Thymus (tissue), 11 donors: ENCODE data around the gene FAM20C. TPM values are rescaled to one million over a fixed set of nuclear protein-coding genes. Genes with fewer than 3 reads are reported as not detected.

Experiments
- DNase-seq, 9 donors: peaks; one replicate each; pipeline ENCODE4 v3.0.0-alpha.2; 2013; ENCODE audit warnings: low spot score in 9 of 9, low read depth in 6 of 9, missing footprints in 1 of 9
- H3K27ac ChIP-seq, 2 donors: one replicate each; pipeline ENCODE4 v1.5.1; 2013; ENCODE audit warnings: control low read depth in 1 of 2, low read depth in 1 of 2, low read length in 1 of 2, mild to moderate bottlenecking in 1 of 2, moderate library complexity in 1 of 2
- H3K27me3 ChIP-seq, 2 donors: one replicate each; pipeline ENCODE4 v1.5.1; 2013; ENCODE audit warnings: low read length in 1 of 2; ENCODE audit not compliant: control insufficient read depth in 2 of 2, insufficient read depth in 1 of 2
- H3K36me3 ChIP-seq, 2 donors: one replicate each; pipeline ENCODE4 v1.5.1; 2013; ENCODE audit warnings: low read length in 1 of 2, mild to moderate bottlenecking in 1 of 2, moderate library complexity in 1 of 2; ENCODE audit not compliant: control insufficient read depth in 2 of 2, insufficient read depth in 2 of 2
- H3K4me1 ChIP-seq, 2 donors: one replicate each; pipeline ENCODE4 v1.5.1; 2013; ENCODE audit warnings: low read length in 2 of 2; ENCODE audit not compliant: control insufficient read depth in 2 of 2, insufficient read depth in 2 of 2
- H3K4me3 ChIP-seq, 2 donors: one replicate each; pipeline ENCODE4 v1.5.1; 2013; ENCODE audit warnings: low read length in 2 of 2, control low read depth in 1 of 2, mild to moderate bottlenecking in 1 of 2
- H3K9me3 ChIP-seq, 2 donors: one replicate each; pipeline ENCODE4 v1.5.1; 2013; ENCODE audit warnings: low read length in 1 of 2, mild to moderate bottlenecking in 1 of 2; ENCODE audit not compliant: control insufficient read depth in 2 of 2, insufficient read depth in 1 of 2
- WGBS: extraction: QIAGEN DNeasy Blood & Tissue Kit; methylation state at CpG from one replicate; pipeline ENCODE4 v1.1.7; 2013; 5-methylcytosine and 5-hydroxymethylcytosine counted together
- polyA plus RNA-seq: library from polyadenylated mRNA; stranded (reverse); fragments of 200-250 nt; gene quantifications from one replicate; pipeline ENCODE4 v1.2.3, GENCODE V29; 2013
- total RNA-seq: library from RNA; stranded (reverse); fragments of 120-200 nt; gene quantifications from one replicate; pipeline ENCODE4 v1.2.4, GENCODE V29; 2013
- donor health status: healthy.

Gene FAM20C
- total and polyA plus RNA-seq, 2 donors: 2.4 to 16.5 TPM

DNA sequence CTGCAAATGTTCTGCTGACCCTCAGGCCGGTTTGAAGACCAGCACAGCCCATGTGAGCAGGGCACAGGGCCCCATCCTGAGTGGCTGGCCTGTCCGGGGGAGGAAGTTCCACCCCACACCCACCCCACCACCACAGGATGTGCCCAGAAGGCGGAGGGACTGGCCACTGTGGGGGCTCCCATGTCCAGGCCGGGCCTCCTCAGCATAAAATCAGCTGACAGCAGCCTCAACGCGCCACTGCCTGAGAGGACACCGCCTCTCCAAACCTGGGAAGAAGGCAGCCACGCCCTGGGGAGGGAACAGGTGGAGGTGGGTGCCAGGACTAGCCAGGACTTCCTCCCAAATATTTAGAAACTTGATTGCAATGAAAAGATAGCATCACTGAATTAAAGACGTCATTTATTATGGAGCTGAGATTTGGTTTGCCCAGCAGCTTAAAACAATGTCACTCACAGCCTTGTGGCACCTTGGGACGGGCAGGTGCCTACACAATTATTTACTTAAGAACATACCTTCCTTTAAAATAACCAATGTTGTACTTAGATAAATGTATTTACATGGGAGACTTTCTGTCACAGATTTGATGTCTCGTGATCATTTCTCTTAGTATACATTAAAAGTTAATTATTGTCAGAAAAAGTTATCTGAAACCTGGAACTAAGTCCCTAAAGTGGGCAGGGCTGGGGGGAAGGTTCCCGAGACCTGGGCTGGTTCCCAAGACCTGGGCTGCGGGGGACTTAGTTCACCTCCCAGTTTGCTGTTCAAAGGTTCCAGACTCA, 27.3 kb upstream of the FAM20C start:
- H3K4me1 ChIP-seq: peaks cover 0 to 2% of the 10 kb centered on the region in 2 donors
- H3K27me3 ChIP-seq: peaks cover 0 to 26% of the 10 kb centered on the region in 2 donors
- H3K27ac ChIP-seq: no peak overlapping the region
- H3K36me3 ChIP-seq: no peaks in the 10 kb centered on the region
- no peaks in the 10 kb centered on the region for H3K9me3 ChIP-seq
- no peak overlapping the region for H3K4me3 ChIP-seq
- 89% methylated on average over 13 of the region's 13 CpGs for WGBS
- DNase-seq: no peak

DNA sequence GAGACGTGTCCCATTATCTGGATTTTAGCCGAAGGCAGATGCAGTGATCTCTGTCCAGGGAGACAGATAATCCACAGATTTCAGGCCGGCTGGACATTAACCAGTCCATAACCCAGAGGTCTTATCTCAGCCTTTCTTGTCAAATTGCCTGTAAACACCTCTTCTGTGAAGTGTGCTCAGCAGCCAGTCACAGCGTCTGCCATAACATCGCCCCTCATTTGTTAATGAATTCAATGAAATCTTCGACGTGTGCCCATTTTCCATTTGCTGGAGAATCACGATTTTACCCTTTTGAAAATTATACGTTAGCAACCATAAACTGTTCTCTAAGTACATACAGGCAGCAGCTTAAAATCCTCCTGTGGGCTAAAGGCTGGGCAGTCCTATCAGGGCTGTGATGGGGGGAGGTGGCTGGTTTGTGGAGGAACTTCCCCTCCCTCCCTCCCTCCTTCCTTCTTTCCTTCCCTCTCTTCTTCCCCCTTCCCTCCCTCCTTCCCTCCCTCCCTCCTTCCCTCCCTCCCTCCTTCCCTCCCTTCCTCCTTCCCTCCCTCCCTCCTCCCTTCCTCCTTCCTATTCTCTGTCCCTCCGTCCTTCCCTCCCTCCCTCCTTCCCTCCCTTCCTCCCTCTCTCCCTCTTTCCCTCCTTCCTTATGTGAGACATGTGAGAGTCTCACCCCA, 26.6 kb upstream of the FAM20C start:
- no peak for DNase-seq
- Histone ChIP-seq H3K4me1 (peaks cover 0 to 2% of the 10 kb centered on the region in 2 donors), H3K36me3 (no peaks in the 10 kb centered on the region), H3K9me3 (no peaks in the 10 kb centered on the region), H3K27ac (no peak overlapping the region), H3K4me3 (no peak overlapping the region), H3K27me3 (peaks cover 0 to 26% of the 10 kb centered on the region in 2 donors)
- 93% methylated on average over 10 of the region's 10 CpGs for WGBS

DNA sequence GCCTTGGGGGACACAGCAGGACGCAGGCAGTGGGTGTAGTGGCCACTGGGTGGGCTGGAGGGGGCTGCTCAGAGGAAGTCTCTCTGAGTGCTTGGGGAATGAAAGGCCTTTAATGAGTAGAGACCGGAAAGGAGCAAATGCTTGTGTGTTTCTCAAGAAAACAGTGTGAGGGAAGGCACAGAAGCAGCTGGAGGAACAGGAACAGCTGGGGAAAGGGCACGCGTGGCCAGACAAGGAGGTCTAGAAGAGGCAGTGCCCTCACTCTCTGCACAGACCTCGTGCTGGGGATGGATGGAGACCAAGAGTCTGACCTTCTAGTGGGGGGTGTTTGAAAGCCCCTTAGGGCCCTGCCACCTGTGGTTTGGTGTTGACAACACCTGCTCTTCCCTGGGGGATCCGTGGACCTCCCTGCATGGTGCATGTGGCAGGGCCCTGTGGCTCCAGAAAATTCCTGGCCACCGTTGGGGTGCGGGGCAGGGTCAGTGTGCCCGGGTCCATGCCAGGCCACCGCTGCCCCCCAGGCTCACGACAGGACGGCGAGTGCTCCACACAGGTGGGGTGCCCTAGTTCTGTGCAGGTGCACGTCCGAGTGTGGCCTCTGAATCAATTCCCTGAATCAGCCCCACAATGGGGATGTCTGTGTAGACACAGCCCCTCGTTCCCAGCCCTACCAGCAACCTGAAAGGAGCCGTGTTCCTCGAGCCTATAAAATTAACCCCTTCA, 25.9 kb upstream of the FAM20C start:
- H3K27me3 ChIP-seq: peaks cover 0 to 26% of the 10 kb centered on the region in 2 donors
- no peaks in the 10 kb centered on the region for H3K9me3 ChIP-seq
- 77% methylated on average over 18 of the region's 18 CpGs for WGBS
- H3K27ac ChIP-seq: no peak overlapping the region
- peaks cover 0 to 2% of the 10 kb centered on the region in 2 donors for H3K4me1 ChIP-seq
- H3K36me3 ChIP-seq: no peaks in the 10 kb centered on the region
- DNase-seq: no peak
- H3K4me3 ChIP-seq: no peak overlapping the region

DNA sequence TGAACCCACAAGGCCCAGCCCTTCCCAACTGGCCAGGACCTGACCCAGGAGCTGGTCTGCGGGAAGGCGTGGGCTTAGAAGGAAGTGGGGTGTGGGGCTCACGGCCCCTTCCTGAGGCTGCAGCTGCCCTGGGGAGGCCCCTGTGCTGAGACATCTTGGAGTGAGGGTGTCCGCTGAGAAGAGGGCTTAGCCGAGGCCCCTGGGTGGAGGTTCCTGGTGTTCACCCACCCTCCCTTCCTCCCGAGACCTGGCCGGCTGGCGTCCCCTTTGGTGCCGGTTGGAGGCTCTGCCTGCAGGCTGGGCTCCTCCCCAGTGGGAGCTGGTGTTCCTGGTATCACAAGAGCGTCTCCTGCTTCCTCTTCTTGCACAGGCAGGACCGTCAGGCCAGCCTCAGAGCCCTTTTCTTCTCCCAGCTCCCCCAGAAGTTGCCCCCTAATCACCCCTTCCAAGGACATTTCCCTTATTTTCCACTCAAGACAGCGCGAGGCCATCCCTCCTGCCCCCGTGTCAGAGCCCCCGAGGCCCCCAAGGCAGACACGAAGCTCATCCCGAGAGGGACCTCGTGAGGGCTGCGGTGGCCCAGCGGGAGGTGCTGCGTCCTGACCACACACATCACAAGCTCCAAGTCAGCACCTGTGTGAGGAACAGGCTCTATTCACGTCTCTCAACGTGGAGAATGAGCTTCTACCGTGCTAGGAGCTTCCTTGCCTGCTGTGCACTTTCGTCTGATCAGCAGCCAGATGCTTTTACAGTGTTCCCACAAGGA, 25.1 kb upstream of the FAM20C start:
- no peaks in the 10 kb centered on the region for H3K9me3 ChIP-seq
- no peaks in the 10 kb centered on the region for H3K36me3 ChIP-seq
- H3K27me3 ChIP-seq: peaks cover 0 to 26% of the 10 kb centered on the region in 2 donors
- no peak overlapping the region for H3K27ac ChIP-seq
- WGBS: 54% methylated on average over 25 of the region's 25 CpGs
- DNase-seq: no peak
- H3K4me1 ChIP-seq: peaks cover 0 to 2% of the 10 kb centered on the region in 2 donors
- no peak overlapping the region for H3K4me3 ChIP-seq

DNA sequence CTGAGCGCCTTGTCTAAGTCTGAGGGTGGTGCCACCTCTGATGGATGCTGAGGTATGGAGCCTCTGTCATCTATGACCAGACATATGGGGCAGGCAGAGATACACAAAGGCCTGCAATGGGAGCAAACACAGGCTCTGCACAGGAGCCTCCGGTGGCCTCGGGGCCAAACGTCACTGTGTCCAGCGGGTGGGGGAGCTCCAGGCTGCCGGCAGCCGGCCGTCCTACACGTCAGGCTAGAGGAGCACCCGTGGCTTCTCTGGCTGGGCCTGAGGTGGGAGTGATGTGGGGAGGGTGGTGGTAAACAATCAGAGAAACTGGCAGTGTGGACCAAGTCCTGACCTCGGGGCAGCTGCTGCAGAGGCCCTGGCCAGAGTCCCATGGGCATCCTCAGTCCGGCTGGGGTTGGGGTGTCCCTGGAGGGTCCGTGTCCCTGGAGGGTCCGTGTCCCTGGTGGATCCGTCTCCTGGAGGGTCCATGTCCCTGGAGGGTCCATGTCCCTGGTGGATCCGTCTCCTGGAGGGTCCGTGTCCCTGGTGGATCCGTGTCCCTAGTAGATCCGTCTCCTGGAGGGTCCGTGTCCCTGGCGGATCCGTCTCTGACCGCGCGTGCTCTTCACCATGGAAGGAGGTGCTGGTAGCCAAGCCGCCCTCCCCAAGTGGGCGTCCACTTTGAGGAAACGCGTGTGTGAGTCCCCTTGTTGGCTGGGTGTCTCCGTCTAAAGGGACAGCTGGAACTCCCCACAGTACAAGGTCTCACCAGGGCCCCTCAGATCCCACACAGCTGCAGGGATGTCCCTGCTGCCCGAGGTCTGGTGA, 24.2 kb upstream of the FAM20C start:
- Histone ChIP-seq H3K27me3 (peaks cover 0 to 26% of the 10 kb centered on the region in 2 donors), H3K36me3 (no peaks in the 10 kb centered on the region), H3K9me3 (no peaks in the 10 kb centered on the region), H3K4me1 (peaks cover 0 to 2% of the 10 kb centered on the region in 2 donors), H3K27ac (no peak overlapping the region), H3K4me3 (no peak overlapping the region)
- DNase-seq: no peak
- WGBS: 94% methylated on average over 31 of the region's 31 CpGs

DNA sequence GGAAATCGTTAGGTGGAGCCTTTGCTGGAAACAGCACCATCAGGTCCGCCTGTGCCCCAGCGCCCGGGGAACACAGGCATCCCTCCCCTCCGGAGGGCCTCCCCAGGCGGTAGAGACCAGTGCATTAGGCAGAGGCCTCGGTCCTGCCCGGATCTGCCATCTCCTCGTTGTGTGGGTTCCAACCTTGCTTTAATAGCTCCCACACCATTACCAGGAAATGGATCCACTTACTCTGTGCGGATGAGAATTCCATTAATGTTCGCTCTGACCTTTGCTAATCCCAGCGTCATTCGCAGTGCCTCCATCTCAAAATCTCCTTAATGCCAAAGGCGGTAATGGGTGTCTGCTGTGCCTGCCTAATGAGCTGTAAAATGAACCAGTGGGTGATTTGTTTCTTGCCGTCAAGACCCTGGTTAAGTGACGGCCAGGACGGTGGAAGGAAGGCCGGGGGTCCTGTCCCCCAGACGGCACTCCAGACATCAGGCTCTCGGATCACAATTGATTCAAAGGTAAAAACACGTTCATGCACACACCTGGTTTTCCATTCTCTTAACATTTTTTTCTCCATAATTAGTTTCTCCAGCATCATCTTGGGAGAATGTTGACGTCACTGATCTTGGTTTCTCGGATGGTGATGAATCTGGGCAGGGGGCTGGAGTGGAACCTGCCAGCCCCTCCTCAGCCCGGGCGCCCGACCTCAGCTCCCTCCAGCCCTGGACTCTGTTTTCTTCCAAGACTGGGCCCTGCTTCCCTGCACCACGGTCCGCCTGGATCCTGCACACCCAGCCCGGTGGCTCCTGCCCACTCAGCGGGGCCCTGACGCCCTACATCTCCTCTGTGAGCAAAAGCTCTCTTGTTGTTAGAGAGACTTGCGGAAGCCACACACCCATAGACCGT, 22.8 kb upstream of the FAM20C start:
- WGBS: 97% methylated on average over 33 of the region's 33 CpGs
- no peak overlapping the region for H3K4me3 ChIP-seq
- no peaks in the 10 kb centered on the region for H3K36me3 ChIP-seq
- peaks cover 0 to 10% of the 10 kb centered on the region in 2 donors for H3K4me1 ChIP-seq
- H3K9me3 ChIP-seq: no peaks in the 10 kb centered on the region
- H3K27me3 ChIP-seq: peaks cover 0 to 17% of the 10 kb centered on the region in 2 donors
- no peak overlapping the region for H3K27ac ChIP-seq
- no peak for DNase-seq

DNA sequence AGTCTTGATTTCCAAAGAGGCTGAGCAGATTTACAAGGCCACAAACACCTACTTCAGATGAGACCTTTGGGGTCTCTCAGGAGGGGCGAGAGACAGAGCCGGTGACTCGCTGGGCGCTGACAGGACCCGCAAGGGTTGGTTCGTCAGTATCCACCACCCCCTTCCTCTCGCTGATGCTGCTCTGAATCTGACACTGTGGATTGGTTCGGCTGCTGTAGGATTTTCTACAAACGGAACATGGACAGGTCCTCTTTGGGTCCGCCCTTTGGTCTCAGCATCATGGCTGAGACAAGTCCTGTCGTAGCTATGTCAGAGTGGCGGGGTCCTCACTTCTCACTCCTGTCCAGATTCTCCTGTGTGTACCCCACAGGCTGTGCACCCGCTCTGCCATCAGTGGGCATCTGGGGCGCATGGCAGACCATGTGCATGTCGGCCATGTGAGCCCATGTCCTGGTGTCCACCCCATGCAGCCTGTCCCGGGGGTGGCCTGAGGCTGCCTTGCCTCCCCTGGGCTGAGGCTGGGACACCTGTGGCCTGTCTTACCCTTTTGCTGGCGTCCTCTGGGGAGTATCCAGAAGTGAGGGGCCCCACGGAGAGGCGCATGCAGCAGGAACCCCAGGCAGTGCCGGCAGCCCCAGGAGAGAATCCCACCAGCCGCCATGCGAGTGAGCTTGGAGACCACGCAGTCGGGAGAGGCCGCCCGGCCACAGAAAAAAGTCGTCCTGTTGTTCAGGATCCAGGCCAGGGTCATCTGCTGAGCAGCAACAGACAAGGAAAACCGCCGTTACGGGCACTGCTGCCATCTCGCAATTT, 21.6 kb upstream of the FAM20C start:
- no peak overlapping the region for H3K4me3 ChIP-seq
- no peak overlapping the region for H3K27ac ChIP-seq
- H3K4me1 ChIP-seq: peaks cover 0 to 10% of the 10 kb centered on the region in 2 donors
- H3K36me3 ChIP-seq: no peaks in the 10 kb centered on the region
- H3K27me3 ChIP-seq: peaks cover 0 to 15% of the 10 kb centered on the region in 2 donors
- H3K9me3 ChIP-seq: no peaks in the 10 kb centered on the region
- no peak for DNase-seq
- 97% methylated on average over 31 of the region's 31 CpGs for WGBS
